Liver (tissue), 3 donors: Measurements from ENCODE around the gene KMT2A.

Experiments used
- TAF1 ChIP-seq: conservative IDR thresholded peaks from 2 replicates; pipeline ENCODE4 v1.6.1; 2016; ENCODE audit warnings: antibody characterized with exemption, mild to moderate bottlenecking
- YY1 ChIP-seq: IDR thresholded peaks from 2 replicates; pipeline ENCODE4 v1.6.1; 2016; ENCODE audit warnings: antibody characterized with exemption, mild to moderate bottlenecking
- TF ChIP-seq, protein P1 (sequence below): fragments of 150-350 bp; IDR thresholded peaks from 2 replicates; pipeline ENCODE4 v1.5.1; 2017; ENCODE audit warnings: improper control_type of control experiment, low read depth, low read length; ENCODE audit not compliant: missing input control
- TF ChIP-seq, protein P2 (sequence below): IDR thresholded peaks from 2 replicates; pipeline ENCODE4 v1.6.1; 2016; ENCODE audit warnings: antibody characterized with exemption
- TF ChIP-seq, protein P3 (sequence below): IDR thresholded peaks from 2 replicates; pipeline ENCODE4 v1.6.1; 2016; ENCODE audit warnings: antibody characterized with exemption
- TF ChIP-seq, protein P4 (sequence below): IDR thresholded peaks from 2 replicates; pipeline ENCODE4 v1.6.1; 2016; ENCODE audit warnings: antibody characterized with exemption, mild to moderate bottlenecking
- donor health status: healthy.
- donor health status: healthy.

DNA sequence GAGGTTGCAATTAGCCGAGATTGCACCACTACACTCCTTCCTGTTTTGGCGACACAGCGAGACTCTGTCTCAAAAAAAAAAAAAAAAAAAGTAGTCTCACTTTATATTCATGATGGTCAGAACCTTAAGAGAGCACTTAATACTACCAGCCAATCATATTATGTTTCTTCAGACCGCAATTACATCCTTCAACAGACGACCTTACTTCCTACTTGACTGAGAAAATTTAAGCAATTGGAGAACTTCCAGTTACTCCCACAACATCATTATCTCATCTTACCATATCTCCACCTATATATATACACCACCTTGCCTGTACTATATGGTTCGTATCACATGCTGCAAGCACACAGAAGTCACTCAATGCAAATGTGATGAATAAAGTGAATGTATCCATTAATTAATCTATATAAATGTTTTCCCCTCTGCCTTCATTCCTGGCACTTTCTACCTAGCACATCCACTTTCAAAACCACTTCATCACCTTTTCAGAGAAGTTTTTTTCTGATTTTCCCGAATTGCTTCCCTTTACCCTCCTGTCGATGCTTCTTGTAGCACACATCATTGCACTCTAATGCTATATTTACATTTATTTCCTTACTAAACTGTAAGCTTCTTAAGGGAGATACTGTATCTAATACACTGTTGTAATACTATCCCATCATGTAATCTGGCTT lies 21.1 kb upstream of the KMT2A start:
- TF ChIP-seq, protein P1, sequence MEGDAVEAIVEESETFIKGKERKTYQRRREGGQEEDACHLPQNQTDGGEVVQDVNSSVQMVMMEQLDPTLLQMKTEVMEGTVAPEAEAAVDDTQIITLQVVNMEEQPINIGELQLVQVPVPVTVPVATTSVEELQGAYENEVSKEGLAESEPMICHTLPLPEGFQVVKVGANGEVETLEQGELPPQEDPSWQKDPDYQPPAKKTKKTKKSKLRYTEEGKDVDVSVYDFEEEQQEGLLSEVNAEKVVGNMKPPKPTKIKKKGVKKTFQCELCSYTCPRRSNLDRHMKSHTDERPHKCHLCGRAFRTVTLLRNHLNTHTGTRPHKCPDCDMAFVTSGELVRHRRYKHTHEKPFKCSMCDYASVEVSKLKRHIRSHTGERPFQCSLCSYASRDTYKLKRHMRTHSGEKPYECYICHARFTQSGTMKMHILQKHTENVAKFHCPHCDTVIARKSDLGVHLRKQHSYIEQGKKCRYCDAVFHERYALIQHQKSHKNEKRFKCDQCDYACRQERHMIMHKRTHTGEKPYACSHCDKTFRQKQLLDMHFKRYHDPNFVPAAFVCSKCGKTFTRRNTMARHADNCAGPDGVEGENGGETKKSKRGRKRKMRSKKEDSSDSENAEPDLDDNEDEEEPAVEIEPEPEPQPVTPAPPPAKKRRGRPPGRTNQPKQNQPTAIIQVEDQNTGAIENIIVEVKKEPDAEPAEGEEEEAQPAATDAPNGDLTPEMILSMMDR = no peak
- TF ChIP-seq, protein P2, sequence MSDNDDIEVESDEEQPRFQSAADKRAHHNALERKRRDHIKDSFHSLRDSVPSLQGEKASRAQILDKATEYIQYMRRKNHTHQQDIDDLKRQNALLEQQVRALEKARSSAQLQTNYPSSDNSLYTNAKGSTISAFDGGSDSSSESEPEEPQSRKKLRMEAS = no peak
- TF ChIP-seq YY1 (no peak), TAF1 (no peak)
- TF ChIP-seq, protein P3, sequence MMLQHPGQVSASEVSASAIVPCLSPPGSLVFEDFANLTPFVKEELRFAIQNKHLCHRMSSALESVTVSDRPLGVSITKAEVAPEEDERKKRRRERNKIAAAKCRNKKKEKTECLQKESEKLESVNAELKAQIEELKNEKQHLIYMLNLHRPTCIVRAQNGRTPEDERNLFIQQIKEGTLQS = no peak
- TF ChIP-seq, protein P4, sequence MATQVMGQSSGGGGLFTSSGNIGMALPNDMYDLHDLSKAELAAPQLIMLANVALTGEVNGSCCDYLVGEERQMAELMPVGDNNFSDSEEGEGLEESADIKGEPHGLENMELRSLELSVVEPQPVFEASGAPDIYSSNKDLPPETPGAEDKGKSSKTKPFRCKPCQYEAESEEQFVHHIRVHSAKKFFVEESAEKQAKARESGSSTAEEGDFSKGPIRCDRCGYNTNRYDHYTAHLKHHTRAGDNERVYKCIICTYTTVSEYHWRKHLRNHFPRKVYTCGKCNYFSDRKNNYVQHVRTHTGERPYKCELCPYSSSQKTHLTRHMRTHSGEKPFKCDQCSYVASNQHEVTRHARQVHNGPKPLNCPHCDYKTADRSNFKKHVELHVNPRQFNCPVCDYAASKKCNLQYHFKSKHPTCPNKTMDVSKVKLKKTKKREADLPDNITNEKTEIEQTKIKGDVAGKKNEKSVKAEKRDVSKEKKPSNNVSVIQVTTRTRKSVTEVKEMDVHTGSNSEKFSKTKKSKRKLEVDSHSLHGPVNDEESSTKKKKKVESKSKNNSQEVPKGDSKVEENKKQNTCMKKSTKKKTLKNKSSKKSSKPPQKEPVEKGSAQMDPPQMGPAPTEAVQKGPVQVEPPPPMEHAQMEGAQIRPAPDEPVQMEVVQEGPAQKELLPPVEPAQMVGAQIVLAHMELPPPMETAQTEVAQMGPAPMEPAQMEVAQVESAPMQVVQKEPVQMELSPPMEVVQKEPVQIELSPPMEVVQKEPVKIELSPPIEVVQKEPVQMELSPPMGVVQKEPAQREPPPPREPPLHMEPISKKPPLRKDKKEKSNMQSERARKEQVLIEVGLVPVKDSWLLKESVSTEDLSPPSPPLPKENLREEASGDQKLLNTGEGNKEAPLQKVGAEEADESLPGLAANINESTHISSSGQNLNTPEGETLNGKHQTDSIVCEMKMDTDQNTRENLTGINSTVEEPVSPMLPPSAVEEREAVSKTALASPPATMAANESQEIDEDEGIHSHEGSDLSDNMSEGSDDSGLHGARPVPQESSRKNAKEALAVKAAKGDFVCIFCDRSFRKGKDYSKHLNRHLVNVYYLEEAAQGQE = no peak
